Neutrophil (primary cell): ENCODE results near the gene HSPBAP1.
A peak's percentile ranks its signal among the peaks of the same experiment; 100 is the strongest.

Source experiments
- H3K27ac ChIP-seq: fragments of 200-600 bp; sonication (generic); 2 replicates; pipeline ENCODE4 v1.5.1; 2016; ENCODE audit warnings: mild to moderate bottlenecking, moderate library complexity
- H3K27me3 ChIP-seq: fragments of 200-600 bp; sonication (generic); 2 replicates; pipeline ENCODE4 v1.6.0; 2016; ENCODE audit warnings: mild to moderate bottlenecking
- H3K36me3 ChIP-seq: fragments of 200-600 bp; sonication (generic); 2 replicates; pipeline ENCODE4 v1.5.1; 2017
- H3K4me1 ChIP-seq, 2 experiments: fragments of 200-600 bp in 1 of 2; sonication (generic) in 1 of 2; 1 replicate in 1 of 2; 2 replicates in 1 of 2; pipeline versions ENCODE4 v1.5.1 to v1.6.1; 2013 to 2016; ENCODE audit warnings: low read depth in 1 of 2, low read length in 1 of 2, mild to moderate bottlenecking in 1 of 2, moderate library complexity in 1 of 2; ENCODE audit not compliant: control insufficient read depth in 1 of 2, insufficient read depth in 1 of 2
- H3K4me3 ChIP-seq, 2 experiments: fragments of 200-600 bp in 1 of 2; sonication (generic) in 1 of 2; 1 replicate in 1 of 2; 2 replicates in 1 of 2; pipeline ENCODE4 v1.5.1; 2013 to 2016; ENCODE audit warnings: low read depth in 1 of 2, low read length in 1 of 2, mild to moderate bottlenecking in 1 of 2, moderate library complexity in 1 of 2
- H3K9me3 ChIP-seq: fragments of 200-600 bp; sonication (generic); 2 replicates; pipeline ENCODE4 v1.5.1; 2016
- TF ChIP-seq, protein P1 (sequence below): fragments of 200-600 bp; sonication (generic); IDR thresholded peaks from 2 replicates; pipeline ENCODE4 v1.5.1; 2016; ENCODE audit warnings: antibody characterized with exemption

Gene HSPBAP1

GRCh38 chr3:122794779-122795673 is 1.4 kb upstream of the HSPBAP1 start, which contains the start of gene SLC49A4:
SLC49A4 (plus strand) TSS chr3:122795069; CDS start chr3:122795193, 124 bp downstream.
- TF ChIP-seq, protein P1, sequence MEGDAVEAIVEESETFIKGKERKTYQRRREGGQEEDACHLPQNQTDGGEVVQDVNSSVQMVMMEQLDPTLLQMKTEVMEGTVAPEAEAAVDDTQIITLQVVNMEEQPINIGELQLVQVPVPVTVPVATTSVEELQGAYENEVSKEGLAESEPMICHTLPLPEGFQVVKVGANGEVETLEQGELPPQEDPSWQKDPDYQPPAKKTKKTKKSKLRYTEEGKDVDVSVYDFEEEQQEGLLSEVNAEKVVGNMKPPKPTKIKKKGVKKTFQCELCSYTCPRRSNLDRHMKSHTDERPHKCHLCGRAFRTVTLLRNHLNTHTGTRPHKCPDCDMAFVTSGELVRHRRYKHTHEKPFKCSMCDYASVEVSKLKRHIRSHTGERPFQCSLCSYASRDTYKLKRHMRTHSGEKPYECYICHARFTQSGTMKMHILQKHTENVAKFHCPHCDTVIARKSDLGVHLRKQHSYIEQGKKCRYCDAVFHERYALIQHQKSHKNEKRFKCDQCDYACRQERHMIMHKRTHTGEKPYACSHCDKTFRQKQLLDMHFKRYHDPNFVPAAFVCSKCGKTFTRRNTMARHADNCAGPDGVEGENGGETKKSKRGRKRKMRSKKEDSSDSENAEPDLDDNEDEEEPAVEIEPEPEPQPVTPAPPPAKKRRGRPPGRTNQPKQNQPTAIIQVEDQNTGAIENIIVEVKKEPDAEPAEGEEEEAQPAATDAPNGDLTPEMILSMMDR, result peak; percentile 56
- no peaks in the 10 kb centered on the region for H3K9me3 ChIP-seq
- peak within 1 kb of the TSS; percentile 99 for H3K27ac ChIP-seq
- no peaks in the 10 kb centered on the region for H3K36me3 ChIP-seq
- H3K4me1 ChIP-seq, result peaks cover 62 to 75% of the 10 kb centered on the region in 2 experiments
- H3K27me3 ChIP-seq, result no peaks in the 10 kb centered on the region
- H3K4me3 ChIP-seq, result peak within 1 kb of the TSS; percentile 79 to 83

DNA sequence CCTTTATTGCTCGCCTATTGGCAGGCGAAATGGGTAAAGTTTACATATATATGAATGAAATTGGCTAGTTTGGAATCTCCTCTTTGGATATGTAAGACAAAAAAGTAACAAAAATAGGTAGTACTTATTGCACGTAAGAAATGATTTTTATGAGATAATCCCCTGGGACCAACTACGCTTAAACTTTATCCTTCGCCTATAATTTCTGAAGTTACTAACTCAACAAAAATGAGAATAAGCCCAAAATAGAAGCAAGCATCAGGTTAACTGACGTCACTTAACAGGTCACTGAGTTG is 800 bp upstream of the HSPBAP1 start:
- Histone ChIP-seq H3K36me3 (no peaks in the 10 kb centered on the region), H3K9me3 (no peaks in the 10 kb centered on the region), H3K27ac (peak overlapping the region; percentile 99), H3K27me3 (no peaks in the 10 kb centered on the region), H3K4me1 (peaks cover 63 to 75% of the 10 kb centered on the region in 2 experiments), H3K4me3 (peak overlapping the region; percentile 79 to 83)
- TF ChIP-seq, protein P1, result no peak

GRCh38 chr3:122789585-122790273 is 3.9 kb downstream of the HSPBAP1 start:
- no peaks in the 10 kb centered on the region for H3K27me3 ChIP-seq
- TF ChIP-seq, protein P1, result no peak
- no peaks in the 10 kb centered on the region for H3K9me3 ChIP-seq
- H3K36me3 ChIP-seq, result no peaks in the 10 kb centered on the region
- no peak overlapping the region for H3K4me3 ChIP-seq
- H3K27ac ChIP-seq, result peak overlapping the region; percentile 67
- H3K4me1 ChIP-seq, result peaks cover 50 to 51% of the 10 kb centered on the region in 2 experiments

DNA sequence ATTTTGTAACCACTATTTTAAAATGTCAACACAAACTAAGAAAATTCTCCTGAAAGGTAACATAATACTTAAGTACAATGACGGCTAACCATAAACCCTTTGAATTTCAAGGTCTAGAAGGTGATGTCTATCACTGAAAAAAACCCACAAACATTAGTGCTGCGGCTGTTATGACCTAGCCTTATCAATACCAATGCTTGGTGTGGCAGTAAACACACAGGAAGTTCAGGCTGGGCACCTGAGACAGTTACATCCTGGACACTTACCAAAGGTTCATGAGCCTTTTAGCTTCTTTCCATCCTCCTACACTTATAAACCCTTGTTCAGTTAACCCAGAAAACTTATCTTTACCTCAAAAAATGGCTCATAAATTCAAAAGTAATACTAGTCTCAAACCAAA is 5.8 kb downstream of the HSPBAP1 start:
- H3K27ac ChIP-seq, result peak overlapping the region; percentile 67
- peaks cover 37 to 45% of the 10 kb centered on the region in 2 experiments for H3K4me1 ChIP-seq
- H3K9me3 ChIP-seq, result no peaks in the 10 kb centered on the region
- H3K4me3 ChIP-seq, result no peak overlapping the region
- TF ChIP-seq, protein P1, result no peak
- no peaks in the 10 kb centered on the region for H3K27me3 ChIP-seq
- H3K36me3 ChIP-seq, result no peaks in the 10 kb centered on the region

GRCh38 chr3:122786066-122786465 is 7.6 kb downstream of the HSPBAP1 start:
- no peaks in the 10 kb centered on the region for H3K36me3 ChIP-seq
- no peaks in the 10 kb centered on the region for H3K27me3 ChIP-seq
- no peaks in the 10 kb centered on the region for H3K9me3 ChIP-seq
- H3K27ac ChIP-seq, result no peak overlapping the region
- no peak overlapping the region for H3K4me3 ChIP-seq
- peaks cover 22 to 28% of the 10 kb centered on the region in 2 experiments for H3K4me1 ChIP-seq
- TF ChIP-seq, protein P1, result no peak
